CD4-positive, alpha-beta T cell treated with Interleukin-1 beta for 1 hour (primary cell): Measurements from ENCODE around the gene NT5DC2.

Experiments used
- DNase-seq, 2 donors: peaks; one replicate each; pipeline ENCODE4 v3.0.0-alpha.2; 2020 to 2022

NT5DC2 gene

DNA sequence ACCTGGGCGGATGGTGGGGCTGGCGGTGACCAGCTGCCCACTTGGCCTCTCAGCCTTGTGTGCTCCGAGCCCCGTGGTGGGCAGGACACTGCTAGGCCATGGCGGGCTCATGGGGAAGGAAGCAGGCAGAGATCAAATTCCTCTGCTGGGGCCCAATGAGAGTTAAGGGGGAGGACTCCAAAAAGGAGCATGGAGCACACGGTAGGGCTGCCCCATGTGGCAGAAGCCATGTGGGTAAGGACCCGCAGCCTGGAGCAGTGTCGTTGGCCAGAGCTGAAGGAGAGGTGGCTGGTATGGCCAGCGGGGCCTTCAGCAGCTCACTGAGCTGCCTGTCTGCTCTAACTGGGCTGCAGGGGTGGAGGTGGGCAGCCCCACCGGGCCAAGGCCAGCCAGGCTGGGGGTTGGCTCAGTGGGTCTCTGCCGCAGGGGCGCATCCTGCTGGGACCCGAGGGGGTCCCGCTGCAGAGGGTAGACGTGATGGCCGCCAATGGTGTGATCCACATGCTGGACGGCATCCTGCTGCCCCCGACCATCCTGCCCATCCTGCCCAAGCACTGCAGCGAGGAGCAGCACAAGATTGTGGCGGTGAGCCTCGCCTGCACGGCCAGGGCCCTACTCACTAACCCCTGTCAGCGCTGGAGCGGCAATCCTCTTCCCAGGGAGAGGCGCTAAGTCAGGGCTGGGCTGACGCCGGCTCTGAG lies 27.2 kb downstream of the NT5DC2 start:
- DNase-seq: no peak

DNA sequence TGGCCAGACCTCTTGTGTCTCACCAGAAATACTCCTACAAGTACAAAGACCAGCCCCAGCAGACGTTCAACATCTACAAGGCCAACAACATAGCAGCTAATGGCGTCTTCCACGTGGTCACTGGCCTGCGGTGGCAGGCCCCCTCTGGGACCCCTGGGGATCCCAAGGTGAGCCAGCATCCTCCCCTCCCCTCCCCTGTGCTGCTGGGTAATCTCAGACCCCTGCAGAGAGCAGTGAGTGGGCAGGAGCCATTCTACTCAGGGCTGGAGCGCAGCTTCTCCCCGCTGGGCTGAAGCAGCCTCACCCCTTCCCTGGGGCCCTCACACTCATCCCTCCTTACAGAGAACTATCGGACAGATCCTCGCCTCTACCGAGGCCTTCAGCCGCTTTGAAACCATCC lies 28.7 kb downstream of the NT5DC2 start:
- DNase-seq: no peak

- DNase-seq: no peak
These were observed 29.8 kb downstream of the NT5DC2 start for GRCh38 chr3:52503788-52504424.

DNA sequence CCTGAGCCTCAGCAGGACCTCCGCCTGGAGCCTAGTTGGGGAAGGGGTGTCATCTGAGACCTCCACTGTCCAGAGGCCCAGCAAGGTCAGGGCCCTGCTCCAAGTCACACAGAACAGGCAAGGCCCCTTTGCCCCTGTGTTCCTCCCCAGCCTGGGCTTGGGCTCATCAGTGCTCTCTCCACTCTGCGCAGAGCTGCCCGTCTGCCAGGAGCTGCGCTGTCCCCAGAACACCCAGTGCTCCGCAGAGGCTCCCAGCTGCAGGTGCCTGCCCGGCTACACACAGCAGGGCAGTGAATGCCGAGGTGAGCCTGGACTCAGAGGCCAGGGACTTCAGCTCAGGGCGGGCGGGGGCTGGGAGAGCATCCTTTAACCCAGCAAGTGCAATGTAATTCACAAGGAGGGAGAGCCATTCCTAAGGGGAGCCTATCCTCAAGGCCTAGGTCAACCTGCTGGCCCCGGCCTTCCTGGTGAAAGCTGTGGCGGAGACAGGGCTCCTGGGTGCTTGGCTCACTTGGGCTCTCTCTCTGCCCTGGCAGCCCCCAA lies 30.8 kb downstream of the NT5DC2 start:
- DNase-seq: no peak

DNA sequence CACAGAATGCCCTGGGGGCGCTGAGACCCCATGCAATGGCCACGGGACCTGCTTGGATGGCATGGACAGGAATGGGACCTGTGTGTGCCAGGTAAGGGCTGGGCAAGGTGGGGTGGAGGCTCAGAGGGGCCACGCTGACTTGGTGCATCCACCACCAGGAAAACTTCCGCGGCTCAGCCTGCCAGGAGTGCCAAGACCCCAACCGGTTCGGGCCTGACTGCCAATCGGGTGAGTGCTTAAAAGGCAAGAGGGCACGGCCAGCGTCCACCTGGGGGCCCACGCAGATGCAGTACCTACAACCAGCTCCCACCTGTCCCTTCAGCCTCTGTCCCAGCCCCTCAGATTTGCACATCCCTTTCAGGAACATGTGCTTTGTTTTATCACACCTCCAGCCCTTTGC lies 31.7 kb downstream of the NT5DC2 start:
- no peak for DNase-seq

DNA sequence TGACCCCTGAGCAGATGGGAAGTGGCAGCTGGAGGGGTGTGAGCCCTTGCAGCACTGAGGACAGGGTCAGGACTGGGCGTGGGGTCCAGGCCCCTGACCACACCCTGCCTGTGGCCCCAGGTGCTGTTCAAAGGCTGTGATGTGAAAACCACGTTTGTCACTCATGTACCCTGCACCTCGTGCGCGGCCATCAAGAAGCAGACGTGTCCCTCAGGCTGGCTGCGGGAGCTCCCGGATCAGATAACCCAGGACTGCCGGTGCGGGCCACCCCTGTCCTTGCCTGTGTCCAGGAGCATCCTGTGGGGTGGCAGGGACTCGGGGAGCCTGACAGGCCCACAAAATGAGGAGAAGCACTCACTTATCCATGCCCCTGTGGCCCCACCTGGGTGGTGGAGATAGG lies 32.6 kb downstream of the NT5DC2 start:
- DNase-seq: no peak

DNA sequence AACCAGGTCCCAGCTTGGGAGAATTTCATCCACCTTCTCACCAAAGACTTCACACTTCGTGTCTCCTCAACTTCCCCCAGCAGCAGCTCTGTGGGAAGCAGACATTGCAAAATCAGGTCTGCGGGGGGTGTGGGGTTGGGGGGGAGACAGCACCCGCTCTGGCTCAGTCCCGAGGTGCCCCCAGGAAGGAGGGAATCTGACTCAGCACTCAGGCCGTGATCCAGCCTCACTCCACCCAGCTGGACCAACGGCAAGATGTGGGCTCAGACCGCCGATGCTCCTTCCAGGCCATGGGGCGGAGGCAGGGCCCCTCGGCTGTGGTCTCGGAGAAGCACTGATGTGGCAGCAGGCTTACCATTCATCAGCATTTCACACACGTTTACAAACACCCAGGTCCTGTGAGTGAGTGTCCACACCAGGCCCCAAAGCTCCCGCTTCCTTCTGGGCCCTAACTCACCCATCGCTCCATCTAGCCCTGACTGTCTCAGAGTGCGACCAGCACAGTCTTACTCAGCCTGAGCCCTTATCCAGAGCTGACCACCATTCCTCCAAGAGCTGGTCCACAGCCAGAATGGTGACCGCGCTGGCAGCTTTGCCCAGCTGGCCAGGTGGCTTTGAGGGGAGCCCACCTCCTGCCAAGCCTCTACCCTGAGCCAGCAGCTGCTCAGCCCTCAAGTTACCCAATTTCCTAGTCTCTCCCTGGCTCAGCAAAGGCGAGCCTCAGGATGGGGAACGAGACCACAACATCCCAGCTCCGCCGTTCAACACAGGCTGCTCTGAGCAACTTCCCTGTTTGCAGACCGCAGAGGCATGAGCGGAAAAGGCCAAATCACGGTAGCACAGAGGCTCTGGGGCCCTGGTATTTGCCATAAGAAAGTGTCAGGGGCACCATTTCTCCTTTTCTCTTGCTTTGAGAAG lies 35.3 kb downstream of the NT5DC2 start:
- peak; percentile 8 to 62 for DNase-seq

DNA sequence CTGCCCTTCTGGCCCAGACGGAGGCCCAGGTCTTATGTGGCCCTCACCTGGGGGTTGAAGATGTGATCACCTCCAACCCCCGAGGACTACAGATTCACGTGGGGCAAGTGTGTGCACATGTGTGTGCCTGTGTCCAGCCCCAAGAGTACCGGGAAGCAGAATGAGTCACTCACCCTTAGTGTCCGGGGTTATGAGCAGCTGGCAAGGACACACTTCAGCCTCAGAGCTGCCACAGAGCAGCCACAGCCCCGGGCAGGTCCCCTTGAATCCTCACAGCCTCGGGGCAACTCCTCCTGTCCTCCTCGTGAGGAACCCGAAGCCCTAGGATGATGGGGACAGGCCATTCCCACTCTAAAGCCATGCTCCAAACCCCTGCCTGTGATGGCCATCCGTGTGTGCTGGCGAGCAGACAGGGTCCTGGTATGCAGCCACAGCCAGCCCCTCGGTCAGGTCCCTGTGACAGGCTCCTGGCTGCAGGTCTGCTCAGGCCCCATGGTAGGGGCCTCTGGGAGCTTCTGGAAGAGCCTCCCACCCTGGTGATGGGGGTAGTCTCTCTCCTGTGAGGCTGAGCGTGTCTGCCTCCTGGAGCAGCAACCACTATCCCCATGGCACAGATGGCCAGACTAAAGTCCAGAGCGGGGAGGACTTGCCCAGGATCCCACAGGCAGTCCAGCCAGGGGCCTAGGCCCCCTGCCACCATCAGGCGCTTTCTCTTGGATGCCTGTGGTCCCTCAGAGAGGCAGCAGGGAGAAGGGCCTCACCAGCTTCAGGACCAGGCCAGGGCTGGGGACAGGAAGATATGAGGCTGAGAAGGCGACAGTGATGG lies 37.7 kb downstream of the NT5DC2 start:
- DNase-seq: peak in 1 of 2 donors; percentile 36

GRCh38 chr3:52494886-52495495 lies 38.7 kb downstream of the NT5DC2 start, which contains the start of gene STAB1:
STAB1 (plus strand) TSS chr3:52495338; CDS start chr3:52495414, 76 bp downstream.
- no peak for DNase-seq

- DNase-seq: no peak
These were observed 39.2 kb downstream of the NT5DC2 start for GRCh38 chr3:52494445-52494844.

DNA sequence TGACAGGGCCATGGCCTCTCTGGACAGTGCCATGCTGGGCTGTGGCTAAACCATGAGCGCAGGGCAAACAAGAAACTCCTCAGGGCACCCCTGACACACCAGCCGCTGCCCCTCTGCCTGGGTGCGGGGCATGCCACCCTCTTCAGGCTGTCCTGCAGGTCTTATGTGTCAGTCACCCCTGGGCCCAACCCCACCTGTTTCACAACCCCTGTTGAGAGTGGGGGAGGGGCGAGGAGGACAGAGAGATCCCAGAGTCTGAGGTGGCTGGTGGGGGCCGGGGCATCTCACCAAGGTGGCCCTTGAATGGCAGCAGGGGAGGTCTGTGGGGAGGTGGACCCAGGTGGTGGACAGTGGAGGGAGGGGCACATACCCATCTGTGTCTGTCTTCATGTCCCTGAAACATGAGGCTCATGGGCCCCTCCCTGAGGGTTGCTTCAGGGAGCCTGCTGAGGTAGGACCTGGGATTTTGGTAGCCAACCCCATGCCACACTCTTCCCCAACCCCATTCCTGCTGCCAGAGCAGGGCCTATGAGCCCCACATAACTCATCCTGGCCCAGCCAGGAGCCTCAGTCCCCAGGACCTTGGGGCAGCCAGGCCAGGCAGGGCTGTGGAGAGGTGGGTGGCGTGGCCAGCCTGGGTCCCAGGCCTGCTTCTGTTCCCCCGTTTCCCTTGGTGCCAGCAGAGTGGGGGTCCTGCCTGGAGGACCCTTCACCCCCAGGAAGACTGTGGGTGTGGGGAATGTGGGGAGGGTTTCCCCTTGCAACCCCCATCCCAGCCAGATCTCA lies 40.2 kb downstream of the NT5DC2 start:
- DNase-seq: no peak

GRCh38 chr3:52492059-52492458 lies 41.6 kb downstream of the NT5DC2 start:
- no peak for DNase-seq

DNA sequence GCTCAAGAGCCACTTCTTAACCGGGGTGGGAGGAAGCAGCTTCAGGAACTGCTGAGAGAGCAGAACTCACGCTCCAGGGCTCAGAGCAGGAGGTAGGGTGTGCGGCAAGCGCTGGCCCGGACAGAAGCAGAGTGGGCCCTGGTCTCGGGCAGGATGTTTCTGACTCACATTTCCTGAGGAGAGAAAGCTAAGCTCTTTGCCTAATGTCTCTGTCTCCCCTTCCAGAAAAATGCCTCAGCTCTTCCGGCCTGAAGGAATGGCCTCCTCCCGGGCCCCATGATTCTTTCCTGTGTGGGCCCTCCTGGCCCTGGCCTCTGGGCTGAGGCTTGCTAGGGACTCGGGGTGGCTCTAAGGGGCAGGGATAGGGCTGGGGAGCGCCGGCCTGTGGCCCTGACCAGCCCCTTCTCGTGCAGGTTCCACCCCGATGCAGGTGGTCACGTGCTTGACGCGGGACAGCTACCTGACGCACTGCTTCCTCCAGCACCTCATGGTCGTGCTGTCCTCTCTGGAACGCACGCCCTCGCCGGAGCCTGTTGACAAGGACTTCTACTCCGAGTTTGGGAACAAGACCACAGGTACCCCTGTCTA lies 42.6 kb downstream of the NT5DC2 start:
- peak in 1 of 2 donors; percentile 24 for DNase-seq

GRCh38 chr3:52490035-52490938 lies 43.4 kb downstream of the NT5DC2 start:
- DNase-seq: no peak

DNA sequence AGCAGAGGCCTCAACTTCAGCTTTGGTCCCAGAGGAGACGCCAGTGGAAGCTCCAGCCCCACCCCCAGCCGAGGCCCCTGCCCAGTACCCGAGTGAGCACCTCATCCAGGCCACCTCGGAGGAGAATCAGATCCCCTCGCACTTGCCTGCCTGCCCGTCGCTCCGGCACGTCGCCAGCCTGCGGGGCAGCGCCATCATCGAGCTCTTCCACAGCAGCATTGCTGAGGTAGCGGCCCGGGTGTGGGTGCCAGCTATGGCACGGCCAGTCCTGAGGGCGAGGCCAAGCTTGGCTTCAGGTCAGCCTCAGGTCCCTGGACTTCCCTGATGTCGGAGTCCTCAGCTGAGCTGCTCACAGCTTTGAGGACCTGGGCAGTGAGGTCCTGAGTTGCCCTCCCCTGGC lies 44.2 kb downstream of the NT5DC2 start:
- DNase-seq: no peak

- no peak for DNase-seq
These were observed 44.9 kb downstream of the NT5DC2 start for GRCh38 chr3:52488746-52489145.

GRCh38 chr3:52487788-52488691 lies 45.6 kb downstream of the NT5DC2 start:
- DNase-seq: no peak

DNA sequence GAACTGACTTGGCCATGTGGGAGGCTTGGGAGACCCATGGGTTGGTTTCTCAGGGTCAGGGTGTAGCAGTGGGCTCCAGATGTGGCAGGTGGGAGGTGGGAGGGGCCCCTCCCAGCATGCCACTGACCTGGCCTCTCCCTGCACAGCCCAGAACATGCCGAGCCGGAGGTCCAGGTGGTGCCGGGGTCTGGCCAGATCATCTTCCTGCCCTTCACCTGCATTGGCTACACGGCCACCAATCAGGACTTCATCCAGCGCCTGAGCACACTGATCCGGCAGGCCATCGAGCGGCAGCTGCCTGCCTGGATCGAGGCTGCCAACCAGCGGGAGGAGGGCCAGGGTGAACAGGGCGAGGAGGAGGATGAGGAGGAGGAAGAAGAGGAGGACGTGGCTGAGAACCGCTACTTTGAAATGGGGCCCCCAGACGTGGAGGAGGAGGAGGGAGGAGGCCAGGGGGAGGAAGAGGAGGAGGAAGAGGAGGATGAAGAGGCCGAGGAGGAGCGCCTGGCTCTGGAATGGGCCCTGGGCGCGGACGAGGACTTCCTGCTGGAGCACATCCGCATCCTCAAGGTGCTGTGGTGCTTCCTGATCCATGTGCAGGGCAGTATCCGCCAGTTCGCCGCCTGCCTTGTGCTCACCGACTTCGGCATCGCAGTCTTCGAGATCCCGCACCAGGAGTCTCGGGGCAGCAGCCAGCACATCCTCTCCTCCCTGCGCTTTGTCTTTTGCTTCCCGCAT lies 46.4 kb downstream of the NT5DC2 start:
- DNase-seq: no peak
